ENCODE results near the gene AK5.

Gene AK5

GRCh38 chr1:77370161-77370560 is 88.3 kb downstream of the AK5 start:
- CTCF ChIA-PET = interaction anchor here (1.2 to 1.4 kb wide), 2 partner anchors 11 to 12 kb away, joined by 3 read pairs; no protein-coding TSS in a partner anchor
- no peak for DNase-seq (ENCODE audit: extremely low spot score)
- no peak for TF ChIP-seq CTCF (IDR thresholded peaks at IDR 0.05; ENCODE audit: control extremely low read depth, extremely low read depth, low read depth, missing control alignments)
- POLR2A ChIA-PET = no interaction called here

- no peak for TF ChIP-seq CTCF (IDR thresholded peaks at IDR 0.05; ENCODE audit: control extremely low read depth, extremely low read depth, low read depth, missing control alignments)
- POLR2A ChIA-PET = no interaction called here
- no peak for DNase-seq (ENCODE audit: extremely low spot score)
- CTCF ChIA-PET = interaction anchor here (1.2 to 1.4 kb wide), 2 partner anchors 11 to 12 kb away, joined by 3 read pairs; no protein-coding TSS in a partner anchor
These were observed 88.9 kb downstream of the AK5 start for GRCh38 chr1:77370583-77371306.

- ChIA-PET CTCF (no interaction called here), POLR2A (no interaction called here)
- TF ChIP-seq CTCF (IDR thresholded peaks at IDR 0.05; ENCODE audit: control extremely low read depth, extremely low read depth, low read depth, missing control alignments) = no peak
- no peak for DNase-seq (ENCODE audit: extremely low spot score)
These were observed 89.6 kb downstream of the AK5 start for GRCh38 chr1:77371396-77371795.

- CTCF ChIA-PET = interaction anchor here (1.6 kb wide), 1 partner anchor 17 kb away, joined by 3 read pairs; no protein-coding TSS in a partner anchor
- no peak for TF ChIP-seq CTCF (IDR thresholded peaks at IDR 0.05; ENCODE audit: control extremely low read depth, extremely low read depth, low read depth, missing control alignments)
- DNase-seq (ENCODE audit: extremely low spot score) = no peak
- POLR2A ChIA-PET = no interaction called here
These were observed 91.9 kb downstream of the AK5 start for GRCh38 chr1:77373702-77374101.

GRCh38 chr1:77375541-77375940 is 93.7 kb downstream of the AK5 start:
- DNase-seq (ENCODE audit: extremely low spot score) = no peak
- TF ChIP-seq CTCF (IDR thresholded peaks at IDR 0.05; ENCODE audit: control extremely low read depth, extremely low read depth, low read depth, missing control alignments) = no peak
- ChIA-PET POLR2A (no interaction called here), CTCF (no interaction called here)

- POLR2A ChIA-PET = no interaction called here
- CTCF ChIA-PET = no interaction called here
These were observed 94.2 kb downstream of the AK5 start for GRCh38 chr1:77375990-77376389.

More at GRCh38 chr1:77375990-77376389, 94.2 kb downstream of the AK5 start:
- DNase-seq (ENCODE audit: extremely low spot score) = no peak
- TF ChIP-seq CTCF (IDR thresholded peaks at IDR 0.05; ENCODE audit: control extremely low read depth, extremely low read depth, low read depth, missing control alignments) = no peak
